ENCODE results near the gene PSMF1. TPM values are rescaled to one million over a fixed set of nuclear protein-coding genes. Genes with fewer than 3 reads are reported as not detected.

PSMF1 gene
- total RNA-seq, 2 donors from 2014 or later, result 102 to 168 TPM

DNA sequence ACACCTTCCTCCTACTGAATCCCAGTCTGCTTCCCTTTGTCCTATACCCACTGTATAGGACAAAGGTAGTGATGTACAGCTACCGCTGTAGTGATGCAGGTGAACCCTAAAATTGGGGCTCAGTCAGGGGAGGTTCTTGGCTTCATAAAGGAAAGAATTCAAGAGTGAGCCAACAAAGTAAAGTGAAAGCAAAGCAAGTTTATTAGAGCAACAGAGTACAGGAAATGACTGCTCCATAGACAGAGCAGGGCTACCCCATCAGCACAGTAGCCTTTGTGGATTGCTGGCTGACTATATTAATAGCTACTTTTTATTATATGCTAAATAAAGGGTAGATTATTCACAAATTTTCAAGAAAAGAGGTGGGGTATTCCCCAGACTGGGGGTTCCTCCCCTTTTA is 81.6 kb downstream of the PSMF1 start:
- H3K4me1 Mint-ChIP-seq, result no peaks in the 10 kb centered on the region
- H3K27me3 Mint-ChIP-seq, result no peaks in the 10 kb centered on the region
- H3K27ac Mint-ChIP-seq, result no peak overlapping the region
- ATAC-seq (replicated peaks), result no peak
- H3K36me3 Mint-ChIP-seq (ENCODE audit: low read depth), result no peaks in the 10 kb centered on the region
- H3K9me3 Mint-ChIP-seq, result no peaks in the 10 kb centered on the region
- H3K4me3 Mint-ChIP-seq, result no peak overlapping the region

DNA sequence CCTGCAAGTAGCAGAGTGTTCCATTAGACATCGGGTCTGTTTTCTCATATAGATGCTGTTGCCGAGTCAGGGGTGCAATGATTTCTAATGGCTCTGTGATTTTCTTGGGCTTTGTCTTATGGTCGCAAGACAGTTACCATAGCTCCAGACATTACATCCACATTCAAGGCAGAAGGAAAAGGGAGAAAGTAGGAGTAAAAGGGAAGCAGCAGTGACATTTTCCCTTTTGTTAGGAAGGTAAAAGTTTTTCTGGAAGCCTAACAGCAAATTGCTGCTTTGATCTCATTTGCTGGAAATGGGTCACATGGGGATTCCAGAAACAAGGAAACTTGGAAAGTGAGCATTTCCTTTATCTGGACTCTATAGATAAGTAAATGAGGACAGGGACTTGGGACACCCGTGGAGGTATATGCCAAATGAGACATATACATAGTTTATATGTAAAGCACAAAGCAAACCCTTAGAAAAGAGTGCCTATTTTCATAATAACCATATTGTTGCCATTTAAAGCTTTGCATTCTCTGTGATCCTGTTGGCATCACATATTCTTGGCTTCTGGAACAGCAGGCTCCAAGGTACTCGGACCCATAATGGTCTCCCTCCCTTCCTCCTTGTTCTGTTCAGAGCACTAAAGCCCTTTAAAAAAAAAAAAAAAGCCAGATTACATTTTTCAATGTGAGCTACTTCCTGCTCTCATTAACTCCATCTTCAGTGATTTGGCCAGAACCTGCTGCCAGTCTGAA is 84.5 kb downstream of the PSMF1 start, which contains the start of gene C20orf202:
Gene C20orf202, plus strand, starts transcription at position 693 of the 743 bp plus-strand sequence. CDS start 132 bp downstream, outside the sequence.
- Mint-ChIP-seq H3K36me3 (ENCODE audit: low read depth) (no peaks in the 10 kb centered on the region), H3K27ac (no peak within 1 kb of the TSS), H3K27me3 (no peaks in the 10 kb centered on the region), H3K4me3 (no peak within 1 kb of the TSS), H3K4me1 (no peaks in the 10 kb centered on the region), H3K9me3 (no peaks in the 10 kb centered on the region)
- no peak for ATAC-seq (replicated peaks)

DNA sequence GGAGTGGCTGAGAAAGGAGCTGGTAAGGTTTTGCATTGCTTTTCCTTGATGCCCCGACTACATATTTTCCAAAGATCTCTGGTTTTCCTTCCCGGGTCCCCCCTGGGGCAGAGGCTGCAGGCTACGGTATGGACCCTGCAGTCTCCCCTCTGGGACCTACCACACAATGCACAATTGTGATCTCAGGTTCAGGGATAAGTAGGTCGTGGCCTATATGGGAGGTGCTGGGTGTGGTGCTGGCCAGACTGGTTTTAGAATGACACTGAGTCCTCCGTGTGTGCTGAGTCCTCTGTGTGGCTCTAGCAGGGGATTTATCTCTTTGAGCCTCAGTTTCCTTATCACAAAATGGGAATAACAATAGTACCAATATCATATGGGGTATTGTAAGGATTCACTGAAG is 85.2 kb downstream of the PSMF1 start:
- Mint-ChIP-seq H3K36me3 (ENCODE audit: low read depth) (no peaks in the 10 kb centered on the region), H3K4me1 (no peaks in the 10 kb centered on the region), H3K27ac (no peak overlapping the region), H3K4me3 (no peak overlapping the region), H3K27me3 (no peaks in the 10 kb centered on the region), H3K9me3 (no peaks in the 10 kb centered on the region)
- no peak for ATAC-seq (replicated peaks)

DNA sequence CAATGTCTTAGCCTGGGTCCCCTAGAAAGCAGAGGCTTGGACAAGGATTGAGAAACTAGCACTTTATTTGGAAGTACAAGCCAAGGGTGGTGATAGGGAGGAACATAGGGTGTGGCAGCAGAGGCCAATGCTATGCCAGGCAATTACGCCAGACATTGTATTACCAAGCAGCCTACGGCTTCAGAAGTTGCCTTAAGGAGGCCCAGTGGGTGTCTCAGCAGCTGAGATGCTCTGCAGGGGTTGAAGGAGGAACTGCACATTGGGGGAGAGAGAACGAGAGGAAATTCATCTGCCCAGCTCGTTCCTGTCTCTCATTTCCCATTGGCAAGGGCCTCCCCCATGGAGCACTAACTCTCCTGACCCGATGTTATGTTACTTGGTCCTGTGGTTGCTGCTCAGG is 85.7 kb downstream of the PSMF1 start:
- no peaks in the 10 kb centered on the region for H3K9me3 Mint-ChIP-seq
- no peak overlapping the region for H3K4me3 Mint-ChIP-seq

DNA sequence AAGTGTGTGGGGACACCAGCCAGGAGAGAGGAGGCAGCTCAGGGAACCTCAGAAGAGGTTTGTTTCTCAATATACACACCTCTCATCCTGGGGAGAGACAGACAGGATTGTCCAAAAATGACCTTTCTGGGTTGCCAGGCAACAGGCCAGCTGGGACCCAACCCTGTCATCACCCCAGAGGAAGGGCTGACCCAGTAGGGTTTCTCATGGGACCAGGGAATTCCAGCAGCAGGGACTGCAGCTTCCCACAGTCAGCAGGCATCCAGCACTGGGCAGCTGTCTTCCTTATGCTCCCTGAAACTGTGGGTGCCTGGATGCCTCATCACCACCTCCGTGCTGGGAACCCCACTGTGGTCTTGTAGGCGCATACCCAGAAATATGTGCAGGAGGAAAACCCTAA is 86.2 kb downstream of the PSMF1 start:
- no peak for ATAC-seq (replicated peaks)
- Mint-ChIP-seq H3K36me3 (ENCODE audit: low read depth) (no peaks in the 10 kb centered on the region), H3K9me3 (no peaks in the 10 kb centered on the region), H3K4me1 (no peaks in the 10 kb centered on the region), H3K27me3 (no peaks in the 10 kb centered on the region), H3K27ac (no peak overlapping the region), H3K4me3 (no peak overlapping the region)

More for the DNA sequence above, 85.7 kb downstream of the PSMF1 start:
- Mint-ChIP-seq H3K27ac (no peak overlapping the region), H3K27me3 (no peaks in the 10 kb centered on the region), H3K4me1 (no peaks in the 10 kb centered on the region), H3K36me3 (ENCODE audit: low read depth) (no peaks in the 10 kb centered on the region)
- ATAC-seq (replicated peaks), result no peak

DNA sequence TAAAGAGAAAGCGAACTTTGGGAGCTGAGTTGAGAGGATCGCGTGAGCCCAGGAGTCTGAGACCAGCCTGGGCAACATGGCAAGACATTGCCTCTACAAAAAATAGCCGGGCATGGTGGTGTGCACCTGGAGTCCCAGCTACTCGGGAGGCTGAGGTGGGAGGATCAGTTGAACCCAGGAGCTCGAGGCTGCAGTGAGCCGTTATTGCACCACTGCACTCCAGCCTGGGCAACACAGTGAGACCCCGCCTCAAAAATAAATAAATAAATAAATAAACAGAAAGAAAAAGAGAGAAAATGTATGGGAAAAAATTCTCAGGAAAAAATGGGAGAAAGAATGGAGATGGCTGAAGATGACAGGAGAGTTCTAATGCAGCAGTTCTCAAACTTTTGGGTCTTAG is 87.4 kb downstream of the PSMF1 start:
- Mint-ChIP-seq H3K27me3 (no peaks in the 10 kb centered on the region), H3K4me3 (no peak overlapping the region), H3K4me1 (no peaks in the 10 kb centered on the region), H3K27ac (no peak overlapping the region), H3K9me3 (no peaks in the 10 kb centered on the region), H3K36me3 (ENCODE audit: low read depth) (no peaks in the 10 kb centered on the region)
- ATAC-seq (replicated peaks), result no peak

DNA sequence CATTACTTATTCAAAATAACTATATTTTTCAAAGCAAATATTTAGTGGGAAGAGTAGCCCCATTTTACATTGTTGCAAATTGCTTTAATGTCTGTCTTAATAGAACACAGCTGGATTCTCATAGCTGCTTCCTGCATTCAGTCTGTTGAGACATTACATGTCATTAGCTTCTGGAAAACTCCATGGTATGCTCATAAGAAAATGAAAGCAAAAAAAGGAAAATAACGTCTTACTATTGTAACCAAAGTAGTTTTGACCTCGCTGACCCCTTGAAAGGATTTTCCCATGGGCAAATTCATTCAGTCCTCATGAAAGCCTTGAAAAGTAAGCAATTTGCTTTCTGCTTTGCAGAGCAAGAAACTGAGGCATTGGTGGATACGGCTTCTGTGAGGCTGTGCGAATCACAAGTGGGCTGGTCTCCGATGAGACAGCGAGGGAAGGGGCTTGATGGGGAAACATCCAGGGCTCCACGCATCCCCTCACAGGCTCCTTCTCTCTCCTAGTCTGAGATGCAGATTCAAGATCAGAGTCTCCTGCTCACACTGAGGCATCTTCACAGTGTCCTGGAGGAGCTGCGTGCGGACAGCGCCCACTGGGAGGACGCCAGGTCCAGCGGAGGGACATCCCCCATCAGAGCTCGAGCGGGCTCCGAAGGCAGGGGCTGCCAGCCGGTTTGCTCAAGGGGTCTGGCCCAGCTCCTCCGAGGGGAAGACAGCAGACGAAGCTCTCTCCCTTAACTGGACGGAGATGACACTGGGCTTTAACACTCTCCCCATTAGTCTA is 88.2 kb downstream of the PSMF1 start:
- no peak for ATAC-seq (replicated peaks)
- no peak overlapping the region for H3K27ac Mint-ChIP-seq
- no peaks in the 10 kb centered on the region for H3K9me3 Mint-ChIP-seq
- no peak overlapping the region for H3K4me3 Mint-ChIP-seq
- no peaks in the 10 kb centered on the region for H3K36me3 Mint-ChIP-seq (ENCODE audit: low read depth)
- peaks cover under 1% of the 10 kb centered on the region for H3K27me3 Mint-ChIP-seq
- no peaks in the 10 kb centered on the region for H3K4me1 Mint-ChIP-seq

DNA sequence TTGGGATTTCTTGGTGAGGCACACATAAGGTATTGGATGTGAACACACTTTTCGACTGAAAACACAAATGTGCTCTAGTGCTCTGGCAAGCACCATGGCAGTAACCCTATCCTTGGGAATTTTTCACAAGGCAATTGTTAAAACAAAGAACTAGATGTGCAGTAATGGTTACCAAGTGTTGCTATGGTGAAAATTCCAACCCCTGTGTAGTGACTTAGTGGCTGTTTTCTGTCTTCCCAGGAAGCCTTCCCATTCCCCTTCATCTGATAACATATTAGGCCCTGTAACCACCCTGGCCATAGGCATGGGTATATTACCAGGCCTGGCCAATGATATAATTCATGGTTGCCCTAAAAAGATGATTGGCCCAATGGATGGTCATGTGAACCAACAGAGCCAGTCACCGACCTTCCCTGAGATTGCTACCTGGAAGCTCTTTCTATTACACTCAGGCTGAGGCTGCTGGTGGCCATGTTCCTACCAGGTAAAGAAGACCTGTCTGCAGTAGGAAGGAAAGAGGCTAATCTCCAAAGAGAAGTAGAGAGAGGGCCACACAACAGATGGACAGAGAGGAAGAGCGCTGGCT is 89.0 kb downstream of the PSMF1 start:
- no peak for ATAC-seq (replicated peaks)
- Mint-ChIP-seq H3K36me3 (ENCODE audit: low read depth) (no peaks in the 10 kb centered on the region), H3K9me3 (no peaks in the 10 kb centered on the region), H3K4me3 (no peak overlapping the region), H3K27me3 (peaks cover 6% of the 10 kb centered on the region), H3K27ac (no peak overlapping the region), H3K4me1 (no peaks in the 10 kb centered on the region)

DNA sequence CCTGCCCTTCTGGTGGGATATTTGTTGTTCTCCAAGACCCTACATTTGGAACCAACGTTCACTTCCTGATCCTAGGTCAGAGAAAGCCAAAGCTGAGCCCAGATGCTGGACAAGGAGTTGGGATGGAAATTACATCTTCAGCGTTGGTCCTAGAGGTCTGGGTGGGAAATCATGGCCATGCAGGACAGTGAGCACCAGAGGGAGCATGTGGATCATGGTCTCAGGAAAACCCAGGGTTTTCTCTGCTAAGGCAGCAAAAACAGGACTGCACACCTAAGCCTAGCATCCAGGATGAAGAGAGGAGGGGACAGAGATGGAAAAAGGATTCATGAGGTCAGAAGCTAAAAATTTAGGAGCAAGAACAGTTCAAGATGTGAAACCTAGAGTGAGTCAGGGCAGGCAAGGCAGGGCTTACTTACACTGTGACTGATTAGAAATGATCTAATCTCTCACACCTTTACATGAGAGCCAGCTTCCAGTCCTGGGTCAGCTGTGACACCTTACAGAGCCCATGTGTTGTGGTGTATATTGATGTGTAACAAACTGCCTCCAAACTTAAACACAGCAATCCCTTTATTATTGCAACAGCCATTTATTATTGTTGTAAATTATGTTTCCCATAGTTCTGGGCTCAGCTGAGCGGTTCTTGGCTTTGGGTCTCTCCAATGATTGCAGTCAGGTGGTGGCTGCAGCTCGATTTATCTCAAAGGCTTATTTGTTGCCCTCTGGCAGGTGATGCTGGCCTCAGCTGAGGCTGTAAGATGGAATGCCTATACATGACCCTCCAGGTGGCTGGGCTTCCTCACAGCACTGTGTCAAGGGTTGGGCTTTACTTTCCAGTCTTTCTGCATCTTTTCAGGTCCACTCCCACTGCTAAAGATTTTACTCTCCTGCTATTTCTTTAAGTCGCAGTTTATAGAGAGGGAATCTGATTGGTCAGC is 91.3 kb downstream of the PSMF1 start:
- H3K4me3 Mint-ChIP-seq, result no peak overlapping the region
- peaks cover 6% of the 10 kb centered on the region for H3K27me3 Mint-ChIP-seq
- H3K9me3 Mint-ChIP-seq, result no peaks in the 10 kb centered on the region
- peaks cover 2% of the 10 kb centered on the region for H3K4me1 Mint-ChIP-seq
- H3K36me3 Mint-ChIP-seq (ENCODE audit: low read depth), result no peaks in the 10 kb centered on the region
- no peak overlapping the region for H3K27ac Mint-ChIP-seq
- ATAC-seq (replicated peaks), result peak; percentile 60

DNA sequence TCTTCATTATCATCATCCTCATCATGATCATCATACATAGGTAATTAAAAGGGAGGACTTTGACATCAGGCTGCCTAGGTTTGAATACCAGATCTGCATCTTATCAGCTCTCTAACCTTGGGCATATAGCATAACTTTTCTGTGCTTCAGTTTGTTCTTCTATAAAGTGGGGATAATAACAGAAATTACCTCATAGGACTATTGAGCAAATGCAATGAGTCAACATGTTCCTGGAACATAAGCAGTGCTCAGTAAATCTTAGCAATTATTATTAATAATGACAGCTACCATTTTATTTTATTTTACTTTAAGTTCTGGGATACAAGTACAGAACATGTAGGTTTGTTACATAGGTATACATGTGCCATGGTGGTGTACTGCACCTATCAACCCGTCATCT is 92.1 kb downstream of the PSMF1 start:
- ATAC-seq (replicated peaks), result no peak
- Mint-ChIP-seq H3K27ac (no peak overlapping the region), H3K36me3 (ENCODE audit: low read depth) (no peaks in the 10 kb centered on the region)

DNA sequence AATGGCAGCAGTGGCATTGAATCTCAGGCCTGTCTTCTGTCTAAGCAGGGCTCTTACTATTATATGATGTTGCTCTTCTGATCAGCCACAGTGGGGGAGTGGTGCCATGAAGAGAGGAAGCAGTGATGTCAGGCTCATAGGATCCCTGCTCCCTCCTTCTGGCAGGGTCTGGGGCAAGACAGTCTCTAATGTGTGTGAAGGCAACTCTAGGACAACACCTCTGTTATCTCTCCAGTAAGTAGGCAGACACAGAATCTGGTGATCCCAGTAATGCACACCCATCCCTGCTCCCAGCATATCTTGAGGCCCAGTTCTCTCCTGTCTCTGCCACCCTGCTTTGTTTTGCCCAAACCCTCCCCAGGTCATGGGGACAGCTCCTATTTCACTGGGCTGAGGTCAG is 93.6 kb downstream of the PSMF1 start:
- Mint-ChIP-seq H3K36me3 (ENCODE audit: low read depth) (no peaks in the 10 kb centered on the region), H3K4me3 (no peak overlapping the region), H3K9me3 (no peaks in the 10 kb centered on the region), H3K27ac (no peak overlapping the region), H3K4me1 (peaks cover 13% of the 10 kb centered on the region), H3K27me3 (peaks cover 6% of the 10 kb centered on the region)
- no peak for ATAC-seq (replicated peaks)

More for the DNA sequence above, 92.1 kb downstream of the PSMF1 start:
- Mint-ChIP-seq H3K4me3 (no peak overlapping the region), H3K9me3 (no peaks in the 10 kb centered on the region), H3K4me1 (peaks cover 10% of the 10 kb centered on the region), H3K27me3 (peaks cover 6% of the 10 kb centered on the region)

DNA sequence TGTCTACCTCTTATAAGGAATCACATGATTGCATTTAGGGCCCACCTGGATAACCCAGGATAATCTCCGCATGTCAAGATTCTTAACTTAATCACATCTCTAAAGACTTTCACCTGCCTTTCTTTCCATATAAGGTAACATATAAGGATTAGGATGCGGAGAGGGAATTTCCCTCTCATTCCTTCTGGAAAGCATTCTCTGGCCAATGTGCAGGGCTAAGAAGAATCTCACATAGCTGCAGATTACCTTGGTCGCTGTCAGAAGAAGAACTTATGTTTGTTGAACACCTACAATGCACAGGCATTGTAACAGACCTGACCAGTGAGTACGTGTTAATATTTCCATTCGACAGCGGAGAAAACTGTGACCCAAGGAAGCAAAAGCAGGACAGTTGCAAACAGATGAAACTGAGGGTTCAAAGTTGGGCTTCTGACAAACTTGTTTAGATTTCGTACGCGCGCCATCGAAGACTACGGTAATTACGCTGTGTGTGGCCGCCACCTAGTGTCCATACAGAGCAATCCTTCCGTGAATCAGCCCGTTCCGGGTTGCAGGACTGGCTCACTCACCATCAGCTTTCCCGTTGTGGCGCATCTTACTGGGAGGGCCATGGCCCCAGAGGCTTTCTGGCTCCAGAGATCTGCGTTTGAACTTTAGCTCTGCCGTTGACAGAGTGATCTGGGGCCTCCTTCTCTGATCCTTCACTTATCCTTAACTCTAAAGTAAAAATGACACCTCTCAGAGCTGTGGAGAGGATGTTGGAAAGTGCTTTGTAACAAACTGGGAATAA is 94.4 kb downstream of the PSMF1 start:
- Mint-ChIP-seq H3K4me1 (peaks cover 13% of the 10 kb centered on the region), H3K27ac (no peak overlapping the region), H3K27me3 (peaks cover 7% of the 10 kb centered on the region), H3K36me3 (ENCODE audit: low read depth) (no peaks in the 10 kb centered on the region), H3K4me3 (no peak overlapping the region), H3K9me3 (no peaks in the 10 kb centered on the region)
- ATAC-seq (replicated peaks), result peak; percentile 57

DNA sequence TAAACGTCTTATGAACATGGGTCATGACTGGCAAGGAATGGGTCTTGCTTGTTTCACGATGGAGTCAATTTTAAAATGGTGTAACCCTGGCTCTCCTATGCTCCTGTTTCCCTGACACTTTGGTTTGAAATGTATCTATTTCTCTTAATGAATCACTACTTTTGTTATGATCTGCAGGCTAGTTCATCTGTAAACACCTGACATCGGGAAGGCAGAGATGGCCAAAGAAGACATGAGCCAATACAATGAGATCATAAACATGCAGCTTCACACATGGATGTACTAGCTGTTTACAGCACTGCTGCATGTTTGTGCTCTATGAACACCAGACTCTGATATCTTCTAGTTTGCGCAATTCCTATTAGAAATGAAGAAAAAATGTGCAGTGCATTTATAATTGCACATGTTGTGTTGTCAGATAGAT is 96.4 kb downstream of the PSMF1 start:
- H3K36me3 Mint-ChIP-seq (ENCODE audit: low read depth), result no peaks in the 10 kb centered on the region
- H3K27ac Mint-ChIP-seq, result peak overlapping the region; percentile 79
- peak overlapping the region; percentile 70 for H3K4me3 Mint-ChIP-seq
- ATAC-seq (replicated peaks), result peak; percentile 62
- peaks cover 13% of the 10 kb centered on the region for H3K4me1 Mint-ChIP-seq
- H3K9me3 Mint-ChIP-seq, result no peaks in the 10 kb centered on the region
- H3K27me3 Mint-ChIP-seq, result peaks cover 10% of the 10 kb centered on the region

Measured in activated T-helper 17 cell treated with anti-CD3 and anti-CD28 coated beads, Interleukin-2, amount 50 U/mL, for 72 hours (primary cell).